ENCODE data around the gene CCDC192.
"Not testable (repeated sequence)": the region's sequence is repeated elsewhere in the genome, so short reads cannot be mapped to it uniquely, and the experiment has no call there.

Gene CCDC192

GRCh38 chr5:127813633-127814587 is 110.7 kb downstream of the CCDC192 start:
- no peak for DNase-seq

- no peak for DNase-seq
These were observed 111.4 kb downstream of the CCDC192 start for GRCh38 chr5:127814588-127814973.

GRCh38 chr5:127820910-127821553 is 117.8 kb downstream of the CCDC192 start:
- no peak for DNase-seq

- no peak for DNase-seq
These were observed 118.7 kb downstream of the CCDC192 start for GRCh38 chr5:127821896-127822295.

- no peak for DNase-seq
These were observed 120.9 kb downstream of the CCDC192 start for GRCh38 chr5:127824126-127824525.

- no peak for DNase-seq
These were observed 122.8 kb downstream of the CCDC192 start for GRCh38 chr5:127826011-127826410.

- DNase-seq, result no peak
These were observed 124.3 kb downstream of the CCDC192 start for GRCh38 chr5:127827451-127827850.

- DNase-seq, result no peak
These were observed 127.0 kb downstream of the CCDC192 start for GRCh38 chr5:127830157-127830556.

GRCh38 chr5:127830829-127831598 is 127.8 kb downstream of the CCDC192 start:
- DNase-seq, result no peak

- DNase-seq, result no peak
These were observed 128.9 kb downstream of the CCDC192 start for GRCh38 chr5:127832067-127832466.

GRCh38 chr5:127834094-127834531 is 130.9 kb downstream of the CCDC192 start:
- DNase-seq, result no peak

- DNase-seq, result no peak
These were observed 131.4 kb downstream of the CCDC192 start for GRCh38 chr5:127834554-127834953.

GRCh38 chr5:127838661-127839060 is 135.5 kb downstream of the CCDC192 start:
- no peak for DNase-seq

GRCh38 chr5:127839072-127839471 is 135.9 kb downstream of the CCDC192 start:
- DNase-seq, result no peak

- DNase-seq, result no peak
These were observed 136.5 kb downstream of the CCDC192 start for GRCh38 chr5:127839496-127840197.

- DNase-seq, result no peak
These were observed 137.0 kb downstream of the CCDC192 start for GRCh38 chr5:127840198-127840524.

GRCh38 chr5:127840809-127841208 is 137.6 kb downstream of the CCDC192 start:
- no peak for DNase-seq

GRCh38 chr5:127844581-127845021 is 141.4 kb downstream of the CCDC192 start:
- DNase-seq, result no peak

GRCh38 chr5:127846884-127847283 is 143.7 kb downstream of the CCDC192 start:
- no peak for DNase-seq

GRCh38 chr5:127847641-127848040 is 144.4 kb downstream of the CCDC192 start:
- DNase-seq, result not testable (repeated sequence)

GRCh38 chr5:127848098-127848497 is 144.9 kb downstream of the CCDC192 start:
- DNase-seq, result no peak

- no peak for DNase-seq
These were observed 146.2 kb downstream of the CCDC192 start for GRCh38 chr5:127849408-127849807.

- no peak for DNase-seq
These were observed 146.7 kb downstream of the CCDC192 start for GRCh38 chr5:127849891-127850290.

All from CD4-positive, alpha-beta T cell treated with Interferon gamma for 1 hour (primary cell).